ENCODE measurements around the gene CCL18.

GRCh38 chr17:36118477-36119353 lies 54.6 kb downstream of the CCL18 start:
- no peak for TF ChIP-seq SUZ12 (IDR thresholded peaks at IDR 0.05; ENCODE audit: extremely low read depth, insufficient read depth, insufficient read length)
- no peak for TF ChIP-seq YY1 (IDR thresholded peaks at IDR 0.05; ENCODE audit: insufficient read depth, insufficient read length)
- no peak for TF ChIP-seq ZNF274 (IDR thresholded peaks at IDR 0.05; ENCODE audit: low read depth, low read length)
